B cell (primary cell): Measurements from ENCODE around the gene TSPAN18. TPM values are rescaled to one million over a fixed set of nuclear protein-coding genes. Genes with fewer than 3 reads are reported as not detected.

Experiments
- ATAC-seq: fragments of 200-7000 bp; cut with Tn5 transposase; one replicate; pipeline ENCODE4 v1.10.0; 2021; ENCODE audit warnings: low read depth, mild to moderate bottlenecking, moderate number of reproducible peaks, moderate library complexity
- CTCF ChIA-PET: fragments of 350-600 bp; sonication (Branson Sonifier 250); formaldehyde crosslinking; loops from one replicate; lab custom pipeline; 2021; ENCODE audit warnings: antibody characterized with exemption, inconsistent platforms; lab: Charles Lee
- POLR2A ChIA-PET: fragments of 350-600 bp; sonication (Branson Sonifier 250); formaldehyde crosslinking; loops from one replicate; lab custom pipeline; 2021; ENCODE audit warnings: antibody characterized with exemption; lab: Charles Lee
- DNase-seq: peaks from one replicate; pipeline ENCODE4 v3.0.0; 2013
- H2AFZ ChIP-seq: 2 replicates; pipeline ENCODE4 v1.6.1; 2012; ENCODE audit warnings: mild to moderate bottlenecking, low read depth, low read length; ENCODE audit not compliant: insufficient read depth, poor library complexity, severe bottlenecking
- H3K27ac ChIP-seq, 2 donors: 1 replicate in 1 of 2; 2 replicates in 1 of 2; pipeline ENCODE4 v1.5.1; 2012 to 2013; ENCODE audit warnings: low read length in 2 of 2, mild to moderate bottlenecking in 2 of 2, moderate library complexity in 1 of 2
- H3K27me3 ChIP-seq, 4 experiments: fragments of 200-600 bp in 1 of 4; sonication (generic) in 1 of 4; replicated peaks in 1 of 4; 1 replicate in 2 of 4; 2 replicates in 2 of 4; pipeline versions ENCODE4 v1.6.1 to v1.7.0; 2013 to 2016; ENCODE audit warnings: low read length in 3 of 4, mild to moderate bottlenecking in 2 of 4, mixed read lengths in 1 of 4, moderate library complexity in 1 of 4; ENCODE audit not compliant: insufficient read depth in 4 of 4, control insufficient read depth in 3 of 4; ENCODE audit errors: control extremely low read depth in 1 of 4
- H3K36me3 ChIP-seq, 2 experiments: replicated peaks in 1 of 2; 1 replicate in 1 of 2; 2 replicates in 1 of 2; pipeline versions ENCODE4 v1.6.1 to v1.7.1; 2013; ENCODE audit warnings: low read length in 1 of 2; ENCODE audit not compliant: insufficient read depth in 2 of 2, control insufficient read depth in 1 of 2; ENCODE audit errors: control extremely low read depth in 1 of 2, extremely low read depth in 1 of 2
- H3K4me1 ChIP-seq, 2 donors: fragments of 200-600 bp in 1 of 2; sonication (generic) in 1 of 2; 1 replicate in 1 of 2; 2 replicates in 1 of 2; pipeline versions ENCODE4 v1.5.1 to v1.6.1; 2013 to 2017; ENCODE audit warnings: low read length in 2 of 2; ENCODE audit not compliant: control insufficient read depth in 2 of 2, insufficient read depth in 2 of 2
- H3K4me2 ChIP-seq: replicated peaks from 2 replicates; pipeline ENCODE3; 2012; ENCODE audit warnings: mild to moderate bottlenecking, low read depth, low read length; ENCODE audit not compliant: poor library complexity, severe bottlenecking
- H3K4me3 ChIP-seq, 5 experiments: fragments of 200-600 bp in 1 of 5; sonication (generic) in 1 of 5; 1 replicate in 3 of 5; 2 replicates in 2 of 5; pipeline versions ENCODE4 v1.5.1 to v1.7.0; 2011 to 2016; ENCODE audit warnings: low read length in 4 of 5, mild to moderate bottlenecking in 4 of 5, low read depth in 2 of 5, control low read depth in 1 of 5, moderate library complexity in 1 of 5; ENCODE audit not compliant: insufficient read depth in 1 of 5; ENCODE audit errors: control extremely low read depth in 1 of 5, extremely low read depth in 1 of 5
- H3K79me2 ChIP-seq: fragments of 200-600 bp; sonication (generic); one replicate; pipeline ENCODE4 v1.6.0; 2016; ENCODE audit warnings: low read length; ENCODE audit not compliant: control insufficient read depth, insufficient read depth
- H3K9ac ChIP-seq: fragments of 200-600 bp; sonication (generic); 2 replicates; pipeline ENCODE4 v1.6.1; 2017; ENCODE audit warnings: mild to moderate bottlenecking, low read length, moderate library complexity
- H3K9me3 ChIP-seq, 3 donors: one replicate each; pipeline versions ENCODE4 v1.6.1 to v1.7.1; 2013; ENCODE audit warnings: low read length in 2 of 3; ENCODE audit not compliant: control insufficient read depth in 2 of 3, insufficient read depth in 1 of 3; ENCODE audit errors: control extremely low read depth in 1 of 3
- H4K20me1 ChIP-seq: 2 replicates; pipeline ENCODE4 v1.6.0; 2012; ENCODE audit warnings: mild to moderate bottlenecking, low read length; ENCODE audit not compliant: insufficient read depth, control insufficient read depth, poor library complexity, severe bottlenecking
- H3K27ac Mint-ChIP-seq: one replicate; pipeline ENCODE4 v1.8.0; 2021; ENCODE audit warnings: mixed read lengths
- H3K27me3 Mint-ChIP-seq: one replicate; pipeline ENCODE4 v1.8.0; 2021; ENCODE audit warnings: mixed read lengths
- H3K4me1 Mint-ChIP-seq: one replicate; pipeline ENCODE4 v1.8.0; 2021; ENCODE audit warnings: mixed read lengths
- H3K4me3 Mint-ChIP-seq: one replicate; pipeline ENCODE4 v1.8.0; 2021; ENCODE audit warnings: mixed read lengths
- H3K9me3 Mint-ChIP-seq: one replicate; pipeline ENCODE4 v1.8.0; 2022; ENCODE audit warnings: mixed read lengths; ENCODE audit not compliant: insufficient read depth
- EZH2 ChIP-seq: IDR thresholded peaks from 2 replicates; pipeline ENCODE4 v1.6.1; 2012; ENCODE audit warnings: borderline replicate concordance, low read depth, mild to moderate bottlenecking, moderate library complexity, low read length; ENCODE audit not compliant: insufficient read depth, poor library complexity, severe bottlenecking
- WGBS: methylation state at CpG from one replicate; pipeline ENCODE4 v1.1.5; 2013; ENCODE audit warnings: missing lambda C conversion rate; ENCODE audit not compliant: insufficient coverage; 5-methylcytosine and 5-hydroxymethylcytosine counted together
- intact Hi-C: fragments of 100-400 bp; cut with micrococcal nuclease; formaldehyde crosslinking; loops from one replicate; pipeline ENCODE4 v1.10.0; 2022
- polyA plus RNA-seq: library from polyadenylated mRNA; depleted of rRNA; stranded (reverse); fragments of >200 nt; gene quantifications from 2 replicates; pipeline ENCODE4 v1.2.3, GENCODE V29; 2012
- total RNA-seq, 2 donors: library from RNA; stranded (reverse); fragments of 120-200 nt in 1 of 2; gene quantifications; 1 replicate in 1 of 2; 2 replicates in 1 of 2; pipeline versions ENCODE4 v1.2.3 to v1.2.4, GENCODE V29; 2013 to 2022
- TF ChIP-seq, protein P1 (sequence below): fragments of 200-600 bp; IDR thresholded peaks from one replicate; pipeline ENCODE4 v1.8.0; 2022; ENCODE audit warnings: antibody characterized with exemption, mild to moderate bottlenecking

Gene TSPAN18
- total and polyA plus RNA-seq, 2 donors (not counting 1 experiment from before 2014, with no cell fraction given), result 0.75 to 2.0 TPM

DNA sequence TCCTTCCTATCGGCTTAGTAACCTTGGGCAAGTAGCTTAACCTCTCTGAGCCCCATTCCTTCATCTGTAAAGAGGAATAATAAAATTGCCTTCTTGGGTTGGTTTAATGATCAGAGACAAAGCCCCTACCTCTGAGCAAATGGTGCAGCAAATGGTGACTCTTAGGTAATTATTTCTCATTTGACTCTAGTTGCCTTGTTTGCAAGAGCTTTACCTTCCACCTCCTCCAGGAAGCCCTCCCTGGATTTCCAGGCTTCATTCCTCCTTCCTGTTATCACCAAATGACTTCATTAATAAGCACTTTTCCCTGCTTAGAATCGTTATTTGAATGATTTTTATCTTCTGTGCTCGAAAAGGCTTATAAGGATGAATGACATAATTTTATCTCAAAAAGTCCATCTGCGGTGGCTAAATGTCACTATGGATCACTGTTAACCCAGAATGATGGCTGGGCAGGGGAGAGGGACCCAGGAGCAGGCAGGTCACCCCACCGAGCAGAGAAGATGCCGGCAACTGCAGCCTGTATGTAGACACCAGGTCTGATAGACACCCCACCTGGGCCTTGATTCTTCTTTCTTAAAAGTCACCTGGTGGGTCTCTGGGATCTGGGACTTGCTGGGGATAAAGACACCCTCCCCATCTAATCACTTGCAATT is 106.6 kb downstream of the TSPAN18 start:
- H3K4me2 ChIP-seq, result no peak overlapping the region

DNA sequence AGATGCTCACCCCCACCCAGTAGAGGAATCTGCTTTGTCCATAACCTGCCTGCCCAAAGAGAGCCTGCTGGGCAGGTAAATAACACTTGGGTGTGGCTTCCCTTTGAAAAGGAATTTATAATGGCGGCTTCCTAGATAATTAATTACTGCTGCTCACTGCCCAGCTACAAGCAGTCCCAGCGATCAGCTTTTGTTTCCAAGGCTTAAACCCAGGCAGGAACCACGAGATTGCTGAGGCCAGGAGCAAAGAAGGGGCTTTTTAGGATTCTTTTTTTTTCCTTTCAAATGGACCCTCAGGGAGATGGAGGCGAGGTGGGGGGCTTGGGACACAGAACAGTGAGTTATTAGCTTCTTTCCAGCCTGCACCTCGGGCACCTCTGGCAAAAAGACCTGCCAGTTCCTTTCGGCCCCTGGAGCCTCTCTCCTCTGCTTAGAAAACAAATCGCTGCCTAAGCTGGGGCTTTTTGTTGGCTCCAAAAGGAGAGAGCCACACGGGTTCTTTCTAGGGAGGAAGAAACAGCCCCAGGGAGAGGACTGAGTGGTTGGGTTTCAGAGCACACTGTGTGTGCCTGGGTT is 107.2 kb downstream of the TSPAN18 start:
- Mint-ChIP-seq H3K9me3 (no peaks in the 10 kb centered on the region), H3K27me3 (peaks cover 17% of the 10 kb centered on the region), H3K4me1 (no peaks in the 10 kb centered on the region), H3K27ac (no peak overlapping the region), H3K4me3 (no peak overlapping the region)
- no peaks in the 10 kb centered on the region for H3K9me3 ChIP-seq
- TF ChIP-seq, protein P1, sequence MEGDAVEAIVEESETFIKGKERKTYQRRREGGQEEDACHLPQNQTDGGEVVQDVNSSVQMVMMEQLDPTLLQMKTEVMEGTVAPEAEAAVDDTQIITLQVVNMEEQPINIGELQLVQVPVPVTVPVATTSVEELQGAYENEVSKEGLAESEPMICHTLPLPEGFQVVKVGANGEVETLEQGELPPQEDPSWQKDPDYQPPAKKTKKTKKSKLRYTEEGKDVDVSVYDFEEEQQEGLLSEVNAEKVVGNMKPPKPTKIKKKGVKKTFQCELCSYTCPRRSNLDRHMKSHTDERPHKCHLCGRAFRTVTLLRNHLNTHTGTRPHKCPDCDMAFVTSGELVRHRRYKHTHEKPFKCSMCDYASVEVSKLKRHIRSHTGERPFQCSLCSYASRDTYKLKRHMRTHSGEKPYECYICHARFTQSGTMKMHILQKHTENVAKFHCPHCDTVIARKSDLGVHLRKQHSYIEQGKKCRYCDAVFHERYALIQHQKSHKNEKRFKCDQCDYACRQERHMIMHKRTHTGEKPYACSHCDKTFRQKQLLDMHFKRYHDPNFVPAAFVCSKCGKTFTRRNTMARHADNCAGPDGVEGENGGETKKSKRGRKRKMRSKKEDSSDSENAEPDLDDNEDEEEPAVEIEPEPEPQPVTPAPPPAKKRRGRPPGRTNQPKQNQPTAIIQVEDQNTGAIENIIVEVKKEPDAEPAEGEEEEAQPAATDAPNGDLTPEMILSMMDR, result no peak
- no peak for TF ChIP-seq EZH2
- H3K79me2 ChIP-seq, result no peaks in the 10 kb centered on the region
- CTCF ChIA-PET, result no interaction called here
- no peak overlapping the region for H3K9ac ChIP-seq
- H3K4me3 ChIP-seq, result no peak overlapping the region
- POLR2A ChIA-PET, result no interaction called here
- H3K4me2 ChIP-seq, result no peak overlapping the region
- DNase-seq (no peak), ATAC-seq (no peak)
- no peak overlapping the region for H2AFZ ChIP-seq
- H3K27me3 ChIP-seq, result peaks cover 0 to 2% (median 0%) of the 10 kb centered on the region in 4 experiments
- H3K27ac ChIP-seq, result no peak overlapping the region
- no peaks in the 10 kb centered on the region for H4K20me1 ChIP-seq
- H3K4me1 ChIP-seq, result no peaks in the 10 kb centered on the region
- 82% methylated on average over 5 of the region's 8 CpGs for WGBS
- intact Hi-C loops, result no loop called here
- no peaks in the 10 kb centered on the region for H3K36me3 ChIP-seq

More for the DNA sequence above, 106.6 kb downstream of the TSPAN18 start:
- H3K9me3 ChIP-seq, result no peaks in the 10 kb centered on the region
- CTCF ChIA-PET, result no interaction called here
- H2AFZ ChIP-seq, result no peak overlapping the region
- no peaks in the 10 kb centered on the region for H3K36me3 ChIP-seq
- no peaks in the 10 kb centered on the region for H3K4me1 Mint-ChIP-seq
- no peaks in the 10 kb centered on the region for H3K79me2 ChIP-seq
- no peak overlapping the region for H3K4me3 Mint-ChIP-seq
- H3K27ac ChIP-seq, result no peak overlapping the region
- POLR2A ChIA-PET, result no interaction called here
- H3K4me3 ChIP-seq, result no peak overlapping the region
- no peaks in the 10 kb centered on the region for H3K4me1 ChIP-seq
- DNase-seq, result no peak
- TF ChIP-seq, protein P1, result no peak
- TF ChIP-seq EZH2, result no peak
- intact Hi-C loops, result no loop called here
- no peak for ATAC-seq
- H3K9ac ChIP-seq, result no peak overlapping the region
- H4K20me1 ChIP-seq, result no peaks in the 10 kb centered on the region
- no peaks in the 10 kb centered on the region for H3K9me3 Mint-ChIP-seq
- H3K27me3 ChIP-seq, result peaks cover 0 to 2% (median 0%) of the 10 kb centered on the region in 4 experiments
- WGBS, result 100% methylated on average over 3 of the region's 6 CpGs
- H3K27me3 Mint-ChIP-seq, result peaks cover 17% of the 10 kb centered on the region
- H3K27ac Mint-ChIP-seq, result no peak overlapping the region
